SKM-1 treated with dmso at 0.1 percent for 144 hours (cell line): ENCODE results near the gene MMP11.

ENCODE experiments used
- DNase-seq: peaks from one replicate; lab custom pipeline; 2025; ENCODE audit not compliant: unreplicated experiment; lab: John Stamatoyannopoulos, UW

Gene MMP11

DNA sequence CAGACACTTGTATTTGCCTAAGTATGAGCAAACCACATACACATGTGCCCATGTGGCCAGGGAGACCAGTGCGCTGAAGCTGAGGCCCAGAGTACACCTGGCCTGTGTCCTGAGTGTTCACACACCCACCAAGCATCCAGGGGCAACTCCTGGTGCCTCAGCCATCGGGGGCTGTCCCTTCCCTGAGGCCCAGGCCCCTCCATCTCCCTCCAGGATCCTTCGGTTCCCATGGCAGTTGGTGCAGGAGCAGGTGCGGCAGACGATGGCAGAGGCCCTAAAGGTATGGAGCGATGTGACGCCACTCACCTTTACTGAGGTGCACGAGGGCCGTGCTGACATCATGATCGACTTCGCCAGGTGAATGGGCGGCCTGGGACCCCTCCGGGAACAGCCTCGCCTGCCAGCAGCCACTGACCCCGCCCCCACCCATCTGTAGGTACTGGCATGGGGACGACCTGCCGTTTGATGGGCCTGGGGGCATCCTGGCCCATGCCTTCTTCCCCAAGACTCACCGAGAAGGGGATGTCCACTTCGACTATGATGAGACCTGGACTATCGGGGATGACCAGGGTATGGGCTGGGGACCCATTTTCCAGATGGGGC is 7.6 kb downstream of the MMP11 start:
- DNase-seq, result no peak

DNA sequence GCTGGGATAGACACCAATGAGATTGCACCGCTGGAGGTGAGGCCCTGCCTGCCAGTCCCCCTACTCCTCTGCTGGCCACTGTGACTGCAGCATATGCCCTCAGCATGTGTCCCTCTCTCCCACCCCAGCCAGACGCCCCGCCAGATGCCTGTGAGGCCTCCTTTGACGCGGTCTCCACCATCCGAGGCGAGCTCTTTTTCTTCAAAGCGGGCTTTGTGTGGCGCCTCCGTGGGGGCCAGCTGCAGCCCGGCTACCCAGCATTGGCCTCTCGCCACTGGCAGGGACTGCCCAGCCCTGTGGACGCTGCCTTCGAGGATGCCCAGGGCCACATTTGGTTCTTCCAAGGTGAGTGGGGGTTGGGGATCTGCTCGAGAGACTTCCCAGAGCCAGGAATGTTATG is 8.4 kb downstream of the MMP11 start:
- DNase-seq, result no peak

DNA sequence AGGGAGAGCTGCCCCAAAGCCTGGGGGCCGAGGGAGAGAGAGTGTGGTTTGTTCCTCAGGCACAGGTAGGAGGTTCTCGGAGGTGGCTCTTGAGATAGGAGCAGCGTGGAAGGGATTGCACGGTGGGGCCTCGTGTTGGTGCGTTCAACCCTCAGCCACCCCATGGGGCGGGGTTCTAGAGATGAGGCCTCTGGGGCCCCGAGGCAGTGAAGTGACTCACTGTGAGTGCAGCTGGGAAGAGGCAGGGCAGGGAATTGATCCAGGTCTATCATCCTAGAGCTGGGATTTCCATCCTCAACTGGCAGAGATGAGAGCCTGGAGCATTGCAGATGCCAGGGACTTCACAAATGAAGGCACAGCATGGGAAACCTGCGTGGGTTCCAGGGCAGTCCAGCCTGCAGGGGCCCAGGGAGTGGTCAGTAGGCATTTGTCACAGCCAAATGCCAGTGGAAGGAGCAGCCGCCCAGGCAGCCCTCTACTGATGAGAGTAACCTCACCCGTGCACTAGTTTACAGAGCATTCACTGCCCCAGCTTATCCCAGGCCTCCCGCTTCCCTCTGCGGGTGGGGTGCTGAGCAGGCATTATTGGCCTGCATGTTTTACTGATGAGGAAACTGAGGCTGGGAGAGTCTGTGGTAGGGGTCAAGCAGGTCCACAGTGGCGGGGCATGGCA is 9.0 kb downstream of the MMP11 start:
- DNase-seq, result no peak

GRCh38 chr22:23782252-23782651 is 9.6 kb downstream of the MMP11 start:
- no peak for DNase-seq

- no peak for DNase-seq
Observed at GRCh38 chr22:23782703-23783102, 10.1 kb downstream of the MMP11 start.

DNA sequence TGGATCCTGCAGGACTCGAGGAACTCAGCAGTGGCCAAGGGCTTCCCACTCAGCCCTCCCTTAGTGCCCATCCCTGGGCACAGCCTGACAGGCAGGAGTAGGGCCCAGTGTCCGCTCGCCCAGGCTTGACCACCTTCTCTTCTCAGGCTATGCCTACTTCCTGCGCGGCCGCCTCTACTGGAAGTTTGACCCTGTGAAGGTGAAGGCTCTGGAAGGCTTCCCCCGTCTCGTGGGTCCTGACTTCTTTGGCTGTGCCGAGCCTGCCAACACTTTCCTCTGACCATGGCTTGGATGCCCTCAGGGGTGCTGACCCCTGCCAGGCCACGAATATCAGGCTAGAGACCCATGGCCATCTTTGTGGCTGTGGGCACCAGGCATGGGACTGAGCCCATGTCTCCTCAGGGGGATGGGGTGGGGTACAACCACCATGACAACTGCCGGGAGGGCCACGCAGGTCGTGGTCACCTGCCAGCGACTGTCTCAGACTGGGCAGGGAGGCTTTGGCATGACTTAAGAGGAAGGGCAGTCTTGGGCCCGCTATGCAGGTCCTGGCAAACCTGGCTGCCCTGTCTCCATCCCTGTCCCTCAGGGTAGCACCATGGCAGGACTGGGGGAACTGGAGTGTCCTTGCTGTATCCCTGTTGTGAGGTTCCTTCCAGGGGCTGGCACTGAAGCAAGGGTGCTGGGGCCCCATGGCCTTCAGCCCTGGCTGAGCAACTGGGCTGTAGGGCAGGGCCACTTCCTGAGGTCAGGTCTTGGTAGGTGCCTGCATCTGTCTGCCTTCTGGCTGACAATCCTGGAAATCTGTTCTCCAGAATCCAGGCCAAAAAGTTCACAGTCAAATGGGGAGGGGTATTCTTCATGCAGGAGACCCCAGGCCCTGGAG is 10.9 kb downstream of the MMP11 start:
- DNase-seq, result no peak

DNA sequence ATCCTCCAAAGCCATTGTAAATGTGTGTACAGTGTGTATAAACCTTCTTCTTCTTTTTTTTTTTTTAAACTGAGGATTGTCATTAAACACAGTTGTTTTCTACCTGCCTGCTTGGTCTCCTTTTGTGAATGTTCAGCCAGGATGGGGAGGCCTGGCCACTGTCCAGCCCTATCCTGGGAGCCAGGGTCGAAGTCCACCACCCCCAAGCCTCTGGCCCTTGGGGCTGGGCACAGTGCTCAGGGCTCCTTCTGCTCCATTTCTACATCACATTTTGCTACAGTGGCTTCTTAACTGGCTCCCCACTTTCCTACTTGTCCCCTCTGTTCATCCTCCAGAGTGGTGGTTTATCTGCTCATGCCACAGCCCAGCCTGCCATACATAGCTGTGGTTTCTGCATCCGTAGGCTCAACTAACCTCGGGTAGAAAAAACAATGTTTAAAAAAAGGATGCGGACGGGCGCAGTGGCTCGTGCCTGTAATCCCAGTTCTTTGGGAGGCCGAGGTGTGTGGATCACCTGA is 11.6 kb downstream of the MMP11 start:
- DNase-seq, result no peak

- DNase-seq, result no peak
Observed at GRCh38 chr22:23786261-23786710, 13.6 kb downstream of the MMP11 start.

DNA sequence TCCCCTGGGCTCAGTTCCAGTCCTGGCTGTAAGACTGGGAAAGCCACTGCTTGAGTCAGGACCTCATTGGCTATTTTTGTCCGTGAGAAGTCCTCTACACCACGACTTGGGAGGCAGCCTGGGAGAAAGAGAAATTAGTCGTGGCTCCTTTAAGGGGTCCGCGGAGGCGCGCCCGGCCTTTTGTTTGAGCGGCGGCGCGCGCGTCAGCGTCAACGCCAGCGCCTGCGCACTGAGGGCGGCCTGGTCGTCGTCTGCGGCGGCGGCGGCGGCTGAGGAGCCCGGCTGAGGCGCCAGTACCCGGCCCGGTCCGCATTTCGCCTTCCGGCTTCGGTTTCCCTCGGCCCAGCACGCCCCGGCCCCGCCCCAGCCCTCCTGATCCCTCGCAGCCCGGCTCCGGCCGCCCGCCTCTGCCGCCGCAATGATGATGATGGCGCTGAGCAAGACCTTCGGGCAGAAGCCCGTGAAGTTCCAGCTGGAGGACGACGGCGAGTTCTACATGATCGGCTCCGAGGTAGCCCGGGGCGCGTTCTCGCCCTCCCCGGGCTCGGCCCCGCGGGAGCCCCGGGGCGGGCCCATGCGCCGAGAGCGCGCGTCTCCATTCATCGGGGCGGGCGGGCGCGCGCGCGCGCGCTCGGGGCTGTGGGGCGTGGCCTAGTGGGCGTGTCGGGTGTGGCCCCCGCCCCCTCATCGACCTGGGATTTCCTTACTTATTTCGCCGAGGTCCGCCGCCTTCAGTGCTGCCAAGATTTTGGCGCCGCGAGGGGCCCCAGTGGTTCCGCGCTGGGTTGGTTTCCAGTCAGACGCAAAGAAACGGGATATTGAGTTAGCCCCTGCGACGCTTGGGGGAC is 14.3 kb downstream of the MMP11 start, which contains the start of gene SMARCB1:
Gene SMARCB1, plus strand, starts transcription at position 215 of the 848 bp plus-strand sequence. Its CDS starts 204 bp downstream, at position 419.
- peak; percentile 83 for DNase-seq

GRCh38 chr22:23787600-23787896 is 14.9 kb downstream of the MMP11 start:
- DNase-seq, result no peak

- DNase-seq, result no peak
Observed at GRCh38 chr22:23787910-23788309, 15.3 kb downstream of the MMP11 start.

DNA sequence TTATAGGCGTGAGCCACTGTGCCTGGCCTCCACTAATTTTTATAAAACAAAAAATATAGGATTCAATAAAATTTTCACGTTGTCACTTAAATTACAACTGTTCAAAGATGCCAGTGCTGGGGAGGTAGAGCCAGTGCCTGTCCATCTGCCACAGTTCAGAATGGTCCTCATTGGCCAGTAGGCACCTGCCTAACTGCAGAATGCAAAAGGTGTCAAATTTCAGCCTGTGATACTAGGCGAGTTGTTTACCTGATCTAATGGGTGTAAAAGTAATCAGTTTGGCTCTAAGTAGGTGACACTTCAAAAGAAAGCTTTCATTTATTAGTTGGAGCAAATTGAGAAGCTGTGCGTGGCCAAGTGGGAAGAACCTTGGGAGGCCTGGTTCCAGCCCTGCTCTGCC is 16.5 kb downstream of the MMP11 start:
- no peak for DNase-seq

DNA sequence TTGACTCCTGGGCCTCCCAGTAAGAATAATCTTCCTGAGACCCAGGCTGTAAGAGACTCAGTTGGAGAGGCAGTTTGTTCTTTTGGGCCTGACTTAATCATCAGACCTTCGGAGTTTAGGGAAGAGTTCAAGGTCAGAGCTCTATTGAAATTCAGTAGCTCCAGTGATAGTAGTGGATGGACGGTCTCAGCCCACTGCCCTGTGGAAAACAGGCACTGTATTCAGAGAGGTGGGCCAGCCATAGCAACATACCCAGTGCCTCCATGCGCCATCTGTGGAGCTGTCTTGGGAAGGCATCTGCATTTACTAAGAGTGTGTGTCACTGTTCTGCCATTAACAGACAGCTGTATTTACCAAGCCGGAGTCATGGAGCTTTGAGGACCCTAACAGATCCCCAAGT is 17.0 kb downstream of the MMP11 start:
- no peak for DNase-seq

GRCh38 chr22:23790819-23791737 is 18.4 kb downstream of the MMP11 start:
- DNase-seq, result no peak

- no peak for DNase-seq
Observed at GRCh38 chr22:23791738-23792645, 19.3 kb downstream of the MMP11 start.

DNA sequence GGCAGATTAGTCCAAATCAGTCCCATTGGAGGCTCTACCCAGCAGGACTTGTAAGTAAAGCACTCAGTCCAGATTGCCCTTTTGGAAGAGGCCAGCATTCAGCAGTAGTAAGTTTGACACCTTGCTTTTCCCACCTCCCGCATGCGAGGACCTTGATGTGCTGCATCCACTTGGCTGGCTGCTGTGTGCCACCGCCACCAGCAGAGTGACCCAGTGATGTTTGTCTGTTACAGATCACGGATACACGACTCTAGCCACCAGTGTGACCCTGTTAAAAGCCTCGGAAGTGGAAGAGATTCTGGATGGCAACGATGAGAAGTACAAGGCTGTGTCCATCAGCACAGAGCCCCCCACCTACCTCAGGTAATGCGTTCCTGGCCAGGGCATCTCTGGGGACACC is 20.7 kb downstream of the MMP11 start:
- DNase-seq, result no peak

DNA sequence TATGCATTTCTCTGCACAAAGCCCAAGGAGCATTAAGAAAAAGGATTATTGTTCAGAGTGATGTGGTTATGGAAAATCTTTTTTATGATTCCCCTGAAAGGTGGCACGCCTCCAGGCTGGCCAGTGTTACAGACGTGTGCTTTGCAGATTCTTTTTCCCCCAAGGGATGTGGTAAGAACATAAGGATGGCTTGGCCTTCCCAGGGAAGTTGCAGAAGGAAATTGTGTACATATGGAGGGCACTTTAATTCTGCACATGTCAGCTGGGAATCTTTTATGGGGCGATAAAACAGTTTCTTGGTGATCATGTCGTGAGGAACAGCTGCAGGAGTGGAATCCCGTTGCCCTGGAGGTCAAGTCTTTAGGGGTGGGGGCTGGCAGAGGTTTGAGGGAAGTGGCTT is 23.8 kb downstream of the MMP11 start:
- DNase-seq, result no peak

GRCh38 chr22:23800297-23801237 is 27.9 kb downstream of the MMP11 start:
- no peak for DNase-seq
